Esophagus squamous epithelium (tissue), 5 donors: ENCODE data around the gene MYO7B. TPM values are rescaled to one million over a fixed set of nuclear protein-coding genes. Genes with fewer than 3 reads are reported as not detected.
"Not testable (repeated sequence)": the region's sequence is repeated elsewhere in the genome, so short reads cannot be mapped to it uniquely, and the experiment has no call there.

Experiments
- DNase-seq: peaks from one replicate; lab custom pipeline; 2025; lab: John Stamatoyannopoulos, UW
- H3K27ac ChIP-seq, 4 donors: fragments of 200-600 bp; sonication (generic); one replicate each; pipeline ENCODE4 v1.5.1; 2016 to 2019; ENCODE audit warnings: mild to moderate bottlenecking in 1 of 4
- H3K27me3 ChIP-seq, 4 donors: fragments of 200-600 bp; sonication (generic); 1 replicate in 3 of 4; 2 replicates in 1 of 4; pipeline versions ENCODE4 v1.5.1 to v1.6.0; 2017 to 2021; ENCODE audit warnings: antibody characterized with exemption in 1 of 4
- H3K36me3 ChIP-seq, 3 donors: fragments of 200-600 bp; sonication (generic); one replicate each; pipeline ENCODE4 v1.5.1; 2016 to 2019
- H3K4me1 ChIP-seq, 3 donors: fragments of 200-600 bp; sonication (generic); one replicate each; pipeline ENCODE4 v1.5.1; 2017 to 2019
- H3K4me3 ChIP-seq, 4 donors: fragments of 200-600 bp; sonication (generic); 1 replicate in 3 of 4; 2 replicates in 1 of 4; pipeline ENCODE4 v1.5.1; 2016 to 2019; ENCODE audit warnings: mild to moderate bottlenecking in 2 of 4, moderate library complexity in 1 of 4
- H3K9me3 ChIP-seq, 3 donors: fragments of 200-600 bp; sonication (generic); one replicate each; pipeline ENCODE4 v1.5.1; 2016 to 2019
- CTCF ChIP-seq, 6 experiments: fragments of 450-650 bp in 4 of 6; fragments of 200-600 bp in 2 of 6; sonication (generic) in 2 of 6; IDR thresholded peaks; one replicate each; pipeline ENCODE4 v1.5.1; 2016 to 2019; ENCODE audit warnings: antibody characterized with exemption in 6 of 6, mild to moderate bottlenecking in 4 of 6, moderate library complexity in 4 of 6
- POLR2A ChIP-seq, 4 donors: fragments of 450-650 bp; IDR thresholded peaks; one replicate each; pipeline ENCODE4 v1.6.1; 2017; ENCODE audit warnings: antibody characterized with exemption in 4 of 4, mild to moderate bottlenecking in 4 of 4, moderate library complexity in 3 of 4
- WGBS, 2 donors: methylation state at CpG; one replicate each; pipeline ENCODE4 v1.1.5; 2018; 5-methylcytosine and 5-hydroxymethylcytosine counted together
- intact Hi-C: fragments of 100-400 bp; cut with DNase I; formaldehyde crosslinking; loops from one replicate; pipeline ENCODE4 v1.15.0; 2022
- total RNA-seq, 4 donors: library from RNA; depleted of rRNA; stranded (reverse); fragments of >200 nt; gene quantifications; one replicate each; pipeline ENCODE4 v1.1.0, GENCODE V29; 2016
- donor health status: DM: yes; HTN: yes; CAD: no.

Gene MYO7B
- total RNA-seq, 4 donors from 2014 or later: 0.19 TPM; not detected in 3

GRCh38 chr2:127542231-127542630 is 6.7 kb downstream of the MYO7B start:
- TF ChIP-seq POLR2A (IDR thresholded peaks at IDR 0.05) (no peak), CTCF (IDR thresholded peaks at IDR 0.05) (no peak)
- intact Hi-C loops: no loop called here
- no peak overlapping the region for H3K4me3 ChIP-seq
- H3K9me3 ChIP-seq: no peaks in the 10 kb centered on the region
- no peak overlapping the region for H3K27ac ChIP-seq
- H3K36me3 ChIP-seq: no peaks in the 10 kb centered on the region
- 84 to 90% methylated on average over 1 to 3 of the region's 3 CpGs for WGBS, 2 donors
- peaks cover 0 to 30% (median 0%) of the 10 kb centered on the region in 4 donors for H3K27me3 ChIP-seq
- H3K4me1 ChIP-seq: no peaks in the 10 kb centered on the region
- no peak for DNase-seq

- DNase-seq, H3K4me3 ChIP-seq, H3K4me1 ChIP-seq, H3K36me3 ChIP-seq, intact Hi-C loops, H3K27ac ChIP-seq, H3K9me3 ChIP-seq: not testable (repeated sequence)
- WGBS, 2 donors: 48 to 53% methylated on average over 6 to 8 of the region's 8 CpGs
- H3K27me3 ChIP-seq: peaks cover 0 to 30% (median 0%) of the 10 kb centered on the region in 4 donors
Observed at GRCh38 chr2:127543013-127543501, 7.6 kb downstream of the MYO7B start.

GRCh38 chr2:127545189-127545588 is 9.7 kb downstream of the MYO7B start:
- Histone ChIP-seq H3K4me3 (no peak overlapping the region), H3K36me3 (no peaks in the 10 kb centered on the region), H3K9me3 (no peaks in the 10 kb centered on the region), H3K27ac (no peak overlapping the region), H3K27me3 (peaks cover 0 to 30% (median 0%) of the 10 kb centered on the region in 4 donors), H3K4me1 (no peaks in the 10 kb centered on the region)
- 65 to 70% methylated on average over 2 to 6 of the region's 6 CpGs for WGBS, 2 donors
- TF ChIP-seq CTCF (IDR thresholded peaks at IDR 0.05): no peak
- no peak for TF ChIP-seq POLR2A (IDR thresholded peaks at IDR 0.05)
- intact Hi-C loops: no loop called here
- no peak for DNase-seq

- WGBS, 2 donors: 100% methylated on average over 1 of the region's 1 CpG; no CpG with 5 or more reads in 1 of the 2 donors
- TF ChIP-seq POLR2A (IDR thresholded peaks at IDR 0.05): no peak
- no peak for TF ChIP-seq CTCF (IDR thresholded peaks at IDR 0.05)
- intact Hi-C loops: no loop called here
- Histone ChIP-seq H3K36me3 (no peaks in the 10 kb centered on the region), H3K9me3 (no peaks in the 10 kb centered on the region), H3K4me3 (no peak overlapping the region), H3K27ac (no peak overlapping the region), H3K27me3 (peaks cover 0 to 30% (median 0%) of the 10 kb centered on the region in 4 donors), H3K4me1 (no peaks in the 10 kb centered on the region)
- no peak for DNase-seq
Observed at GRCh38 chr2:127545796-127546195, 10.3 kb downstream of the MYO7B start.

GRCh38 chr2:127546797-127547196 is 11.3 kb downstream of the MYO7B start:
- Histone ChIP-seq H3K27ac (no peak overlapping the region), H3K4me1 (no peaks in the 10 kb centered on the region), H3K27me3 (peaks cover 0 to 20% (median 0%) of the 10 kb centered on the region in 4 donors), H3K9me3 (no peaks in the 10 kb centered on the region), H3K4me3 (no peak overlapping the region), H3K36me3 (no peaks in the 10 kb centered on the region)
- no peak for DNase-seq
- TF ChIP-seq CTCF (IDR thresholded peaks at IDR 0.05): no peak
- 65 to 78% methylated on average over 3 of the region's 3 CpGs for WGBS, 2 donors
- intact Hi-C loops: no loop called here
